GM19468 (cell line): ENCODE measurements around the gene ZNF493.

Experiments used
- ATAC-seq: cut with Tn5 transposase; IDR thresholded peaks from one replicate; pipeline ENCODE4 v1.9.1; 2021; ENCODE audit warnings: mild to moderate bottlenecking, moderate library complexity, moderate number of reproducible peaks; ENCODE audit not compliant: unreplicated experiment; ENCODE audit errors: extremely low read depth

ZNF493 gene

GRCh38 chr19:21460686-21461085 lies 63.8 kb downstream of the ZNF493 start:
- ATAC-seq, result no peak

- no peak for ATAC-seq
Observed at GRCh38 chr19:21462540-21462939, 65.6 kb downstream of the ZNF493 start.

- peak; percentile 51 for ATAC-seq
Observed at GRCh38 chr19:21463449-21464105, 66.6 kb downstream of the ZNF493 start.

GRCh38 chr19:21466627-21467026 lies 69.7 kb downstream of the ZNF493 start:
- ATAC-seq, result no peak

GRCh38 chr19:21468791-21469190 lies 71.9 kb downstream of the ZNF493 start:
- ATAC-seq, result no peak

- ATAC-seq, result no peak
Observed at GRCh38 chr19:21472507-21472906, 75.6 kb downstream of the ZNF493 start.

GRCh38 chr19:21474671-21475181 lies 77.8 kb downstream of the ZNF493 start:
- ATAC-seq, result peak; percentile 85
